OCI-M1 (cell line): ENCODE data around the gene SLC4A9.

Source experiments
- DNase-seq: peaks from one replicate; lab custom pipeline; 2025; lab: John Stamatoyannopoulos, UW

Gene SLC4A9, protein sequence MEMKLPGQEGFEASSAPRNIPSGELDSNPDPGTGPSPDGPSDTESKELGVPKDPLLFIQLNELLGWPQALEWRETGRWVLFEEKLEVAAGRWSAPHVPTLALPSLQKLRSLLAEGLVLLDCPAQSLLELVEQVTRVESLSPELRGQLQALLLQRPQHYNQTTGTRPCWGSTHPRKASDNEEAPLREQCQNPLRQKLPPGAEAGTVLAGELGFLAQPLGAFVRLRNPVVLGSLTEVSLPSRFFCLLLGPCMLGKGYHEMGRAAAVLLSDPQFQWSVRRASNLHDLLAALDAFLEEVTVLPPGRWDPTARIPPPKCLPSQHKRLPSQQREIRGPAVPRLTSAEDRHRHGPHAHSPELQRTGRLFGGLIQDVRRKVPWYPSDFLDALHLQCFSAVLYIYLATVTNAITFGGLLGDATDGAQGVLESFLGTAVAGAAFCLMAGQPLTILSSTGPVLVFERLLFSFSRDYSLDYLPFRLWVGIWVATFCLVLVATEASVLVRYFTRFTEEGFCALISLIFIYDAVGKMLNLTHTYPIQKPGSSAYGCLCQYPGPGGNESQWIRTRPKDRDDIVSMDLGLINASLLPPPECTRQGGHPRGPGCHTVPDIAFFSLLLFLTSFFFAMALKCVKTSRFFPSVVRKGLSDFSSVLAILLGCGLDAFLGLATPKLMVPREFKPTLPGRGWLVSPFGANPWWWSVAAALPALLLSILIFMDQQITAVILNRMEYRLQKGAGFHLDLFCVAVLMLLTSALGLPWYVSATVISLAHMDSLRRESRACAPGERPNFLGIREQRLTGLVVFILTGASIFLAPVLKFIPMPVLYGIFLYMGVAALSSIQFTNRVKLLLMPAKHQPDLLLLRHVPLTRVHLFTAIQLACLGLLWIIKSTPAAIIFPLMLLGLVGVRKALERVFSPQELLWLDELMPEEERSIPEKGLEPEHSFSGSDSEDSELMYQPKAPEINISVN

DNA sequence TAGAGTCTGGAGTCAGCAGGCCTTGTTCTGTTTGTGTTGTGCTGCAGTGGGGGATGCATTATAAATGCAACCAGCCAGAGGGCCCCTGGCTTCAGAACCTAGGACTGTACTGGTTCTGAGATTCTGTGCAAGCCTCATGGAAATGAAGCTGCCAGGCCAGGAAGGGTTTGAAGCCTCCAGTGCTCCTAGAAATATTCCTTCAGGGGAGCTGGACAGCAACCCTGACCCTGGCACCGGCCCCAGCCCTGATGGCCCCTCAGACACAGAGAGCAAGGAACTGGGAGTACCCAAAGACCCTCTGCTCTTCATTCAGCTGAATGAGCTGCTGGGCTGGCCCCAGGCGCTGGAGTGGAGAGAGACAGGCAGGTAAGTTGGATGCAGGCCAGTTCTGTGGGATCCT, at the start of gene SLC4A9:
SLC4A9 (plus strand) TSS at position 94 of the 400 bp plus-strand sequence; CDS start at position 137, 43 bp downstream.
- no peak for DNase-seq

- DNase-seq = no peak
These were observed 49.6 kb upstream of the SLC4A9 start for GRCh38 chr5:140310434-140310833.

GRCh38 chr5:140311011-140311467, 49.0 kb upstream of the SLC4A9 start:
- peak; percentile 36 for DNase-seq

- DNase-seq = no peak
These were observed 47.8 kb upstream of the SLC4A9 start for GRCh38 chr5:140312067-140312790.

DNA sequence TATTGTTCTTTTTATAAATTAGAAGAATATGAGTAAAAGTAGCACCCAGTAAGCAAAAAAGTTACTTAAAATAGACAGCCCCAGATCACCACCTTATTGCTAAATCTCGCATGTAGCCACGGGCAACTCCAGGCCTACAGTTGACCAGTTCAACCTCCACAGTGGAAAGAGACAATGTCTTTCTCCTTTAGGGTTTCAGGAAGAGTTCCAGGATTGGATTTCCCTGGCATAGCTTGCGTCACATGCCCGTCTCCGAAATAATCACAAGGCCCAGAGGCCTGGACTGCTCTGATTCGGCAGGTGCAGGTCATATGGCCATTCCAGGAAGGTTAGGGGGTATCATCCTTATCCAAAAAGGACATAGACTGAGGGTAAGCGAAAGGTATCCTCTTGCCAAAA, 47.2 kb upstream of the SLC4A9 start:
- DNase-seq = no peak

GRCh38 chr5:140317859-140318258, 42.1 kb upstream of the SLC4A9 start:
- DNase-seq = no peak

DNA sequence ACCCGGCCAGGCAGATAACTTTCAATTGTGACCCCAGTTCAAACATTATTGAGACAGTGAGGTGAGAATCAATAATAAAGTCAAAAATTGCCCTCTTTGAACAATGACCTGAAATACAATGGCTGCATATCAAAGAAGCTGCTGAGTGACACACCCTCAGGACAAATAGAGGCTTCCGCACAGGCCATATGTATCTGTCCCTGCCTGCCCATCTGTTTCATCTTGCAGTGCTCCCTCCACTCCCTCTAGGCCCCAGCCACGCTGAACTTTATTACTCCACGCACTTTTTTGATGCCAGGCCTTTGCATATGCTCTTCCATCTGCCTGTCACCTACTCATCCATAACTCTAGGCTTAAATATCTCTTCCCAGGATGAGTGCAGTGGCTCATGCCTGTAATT, 41.2 kb upstream of the SLC4A9 start:
- no peak for DNase-seq

- DNase-seq = peak; percentile 16
These were observed 40.2 kb upstream of the SLC4A9 start for GRCh38 chr5:140319833-140320232.

DNA sequence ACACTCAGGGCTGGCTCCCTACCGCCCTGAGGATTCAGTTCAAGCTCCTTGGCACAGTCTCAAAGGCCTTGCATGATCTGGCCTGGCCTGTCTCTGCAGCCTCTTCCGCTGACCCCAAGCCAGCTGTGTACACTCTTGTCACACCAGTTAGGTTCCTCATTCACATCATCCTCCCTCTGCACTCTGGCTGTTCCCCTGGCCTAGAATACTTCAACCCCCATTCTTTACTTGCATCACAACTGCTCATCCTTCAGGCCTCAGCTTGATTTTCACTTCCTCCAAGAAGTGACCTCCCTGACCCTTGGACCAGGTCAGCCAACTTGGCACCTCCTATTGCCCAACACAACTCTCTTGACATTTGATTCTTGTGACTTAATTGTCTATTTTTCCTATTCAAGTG, 38.2 kb upstream of the SLC4A9 start:
- DNase-seq = no peak

GRCh38 chr5:140322751-140323731, 37.0 kb upstream of the SLC4A9 start:
- no peak for DNase-seq

- no peak for DNase-seq
These were observed 35.9 kb upstream of the SLC4A9 start for GRCh38 chr5:140324041-140324600.

- no peak for DNase-seq
These were observed 35.3 kb upstream of the SLC4A9 start for GRCh38 chr5:140324617-140325241.

DNA sequence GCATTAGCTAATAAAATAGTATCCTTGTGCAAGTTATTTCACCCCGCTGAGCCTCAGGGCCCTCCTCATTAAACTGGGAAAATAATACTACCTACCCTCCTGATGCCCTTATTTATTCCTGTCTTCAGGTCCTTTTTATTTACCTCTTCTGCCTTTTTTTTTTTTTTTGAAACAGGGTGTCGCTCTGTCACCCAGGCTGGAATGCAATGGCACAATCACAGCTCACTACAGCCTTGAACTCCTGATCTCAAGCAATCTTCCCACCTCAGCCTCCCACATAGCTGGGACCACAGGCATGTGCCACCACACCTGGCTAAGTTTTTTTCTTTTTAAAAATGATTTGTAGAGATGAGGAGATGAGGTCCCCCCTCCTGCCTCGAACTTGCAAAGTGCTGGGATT, 34.5 kb upstream of the SLC4A9 start:
- DNase-seq = no peak

GRCh38 chr5:140327589-140327988, 32.4 kb upstream of the SLC4A9 start:
- DNase-seq = no peak

DNA sequence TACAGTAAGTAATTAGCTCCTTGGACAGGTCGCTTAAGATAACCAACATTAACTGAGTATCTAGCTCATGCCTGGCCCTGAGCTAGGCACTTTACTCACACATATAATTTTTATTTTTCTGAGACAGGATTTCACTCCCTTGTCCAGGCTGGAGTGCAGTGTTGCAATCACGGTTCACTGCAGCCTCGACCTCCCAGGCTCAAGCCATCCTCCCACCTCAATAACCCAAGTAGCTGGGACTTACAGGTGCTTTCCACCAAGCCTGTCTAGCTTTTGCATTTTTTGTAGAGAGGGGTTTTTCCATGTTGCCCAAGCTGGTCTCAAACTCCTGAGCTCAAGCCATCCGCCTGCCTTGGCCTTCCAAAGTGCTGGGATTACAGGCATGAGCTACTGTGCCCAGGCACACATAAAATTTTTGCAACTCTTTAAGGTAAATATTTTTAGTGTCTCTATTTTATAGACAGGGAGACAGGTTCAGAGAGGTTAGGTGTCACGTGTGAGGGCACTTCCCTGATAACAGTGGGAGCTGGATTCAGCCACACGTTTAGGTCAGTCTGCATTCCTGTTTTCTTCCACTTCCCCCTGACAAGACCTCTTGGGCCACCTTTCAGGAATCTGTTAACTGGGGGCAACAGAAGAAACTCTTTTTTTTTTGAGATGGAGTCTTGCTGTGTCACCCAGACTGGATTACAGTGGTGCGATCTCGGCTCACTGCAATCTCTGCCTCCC, 31.8 kb upstream of the SLC4A9 start:
- DNase-seq = no peak

- DNase-seq = no peak
These were observed 30.1 kb upstream of the SLC4A9 start for GRCh38 chr5:140329739-140330481.

- DNase-seq = no peak
These were observed 28.4 kb upstream of the SLC4A9 start for GRCh38 chr5:140331638-140332037.

- no peak for DNase-seq
These were observed 23.6 kb upstream of the SLC4A9 start for GRCh38 chr5:140336388-140336787.

- DNase-seq = no peak
These were observed 22.1 kb upstream of the SLC4A9 start for GRCh38 chr5:140337880-140338279.
